Measurements from ENCODE around the gene CDCP2.
"Not testable (repeated sequence)": the region's sequence is repeated elsewhere in the genome, so short reads cannot be mapped to it uniquely, and the experiment has no call there.

The CDCP2 gene

DNA sequence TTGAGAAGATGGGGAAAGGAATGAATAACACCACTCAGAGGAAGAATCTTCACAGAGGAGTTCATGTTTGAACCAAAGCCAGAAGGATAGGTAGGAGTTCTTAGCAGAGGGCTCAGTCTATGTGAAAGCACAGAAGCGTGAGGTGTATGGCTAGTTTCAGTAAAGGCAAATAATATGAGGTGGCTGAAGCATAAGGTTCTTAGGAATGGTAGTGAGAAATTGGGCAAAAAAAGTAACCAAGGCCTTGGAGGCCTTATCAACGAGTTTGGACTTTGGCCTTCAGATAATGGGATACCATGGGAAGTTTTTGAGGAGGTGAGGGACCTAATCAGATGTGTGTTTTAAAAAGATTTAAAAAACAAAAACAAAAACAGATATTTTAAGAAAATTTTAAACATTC is 52.3 kb downstream of the CDCP2 start:
- TF ChIP-seq, protein P1, sequence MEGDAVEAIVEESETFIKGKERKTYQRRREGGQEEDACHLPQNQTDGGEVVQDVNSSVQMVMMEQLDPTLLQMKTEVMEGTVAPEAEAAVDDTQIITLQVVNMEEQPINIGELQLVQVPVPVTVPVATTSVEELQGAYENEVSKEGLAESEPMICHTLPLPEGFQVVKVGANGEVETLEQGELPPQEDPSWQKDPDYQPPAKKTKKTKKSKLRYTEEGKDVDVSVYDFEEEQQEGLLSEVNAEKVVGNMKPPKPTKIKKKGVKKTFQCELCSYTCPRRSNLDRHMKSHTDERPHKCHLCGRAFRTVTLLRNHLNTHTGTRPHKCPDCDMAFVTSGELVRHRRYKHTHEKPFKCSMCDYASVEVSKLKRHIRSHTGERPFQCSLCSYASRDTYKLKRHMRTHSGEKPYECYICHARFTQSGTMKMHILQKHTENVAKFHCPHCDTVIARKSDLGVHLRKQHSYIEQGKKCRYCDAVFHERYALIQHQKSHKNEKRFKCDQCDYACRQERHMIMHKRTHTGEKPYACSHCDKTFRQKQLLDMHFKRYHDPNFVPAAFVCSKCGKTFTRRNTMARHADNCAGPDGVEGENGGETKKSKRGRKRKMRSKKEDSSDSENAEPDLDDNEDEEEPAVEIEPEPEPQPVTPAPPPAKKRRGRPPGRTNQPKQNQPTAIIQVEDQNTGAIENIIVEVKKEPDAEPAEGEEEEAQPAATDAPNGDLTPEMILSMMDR (IDR thresholded peaks at IDR 0.05; ENCODE audit: extremely low read depth, insufficient read depth, missing control alignments) = no peak
- in situ Hi-C loops (cut with MboI; ENCODE audit: low pct_unique_long_range_greater_than_20kb, low sequenced_read_pairs, unreplicated experiment) = loop anchor here (25.0 kb wide), 1 partner anchor 387 kb away; no protein-coding TSS in a partner anchor
- DNase-seq (ENCODE audit: low spot score) = no peak

DNA sequence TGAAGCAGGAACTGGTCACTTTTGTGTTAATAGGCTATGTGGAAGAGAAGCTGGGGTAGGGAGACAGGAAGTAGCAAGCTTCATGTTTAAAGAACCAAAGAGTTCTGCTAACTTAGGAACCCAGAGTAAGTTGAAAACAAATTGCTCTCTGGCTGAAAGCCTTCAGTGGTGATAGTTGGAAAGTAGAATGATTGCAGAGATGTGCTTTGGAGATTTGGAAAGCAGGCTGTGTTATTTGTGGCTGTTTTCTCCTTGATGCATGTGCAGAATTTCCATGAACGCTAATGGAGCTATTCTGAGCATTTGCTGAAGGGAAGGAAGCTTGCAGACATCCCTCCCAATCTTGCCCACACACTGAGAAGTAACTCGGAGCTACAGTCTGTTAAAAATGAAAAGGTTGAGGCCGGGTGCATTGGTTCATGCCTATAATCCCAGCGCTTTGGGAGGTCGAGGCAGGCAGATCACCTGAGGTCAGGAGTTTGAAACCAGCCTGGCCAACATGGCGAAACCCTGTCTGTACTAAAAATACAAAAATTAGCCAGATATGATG is 53.7 kb downstream of the CDCP2 start:
- TF ChIP-seq, protein P1 (IDR thresholded peaks at IDR 0.05; ENCODE audit: extremely low read depth, insufficient read depth, missing control alignments) = no peak
- in situ Hi-C loops (cut with MboI; ENCODE audit: low pct_unique_long_range_greater_than_20kb, low sequenced_read_pairs, unreplicated experiment) = no loop called here
- DNase-seq (ENCODE audit: low spot score) = no peak

DNA sequence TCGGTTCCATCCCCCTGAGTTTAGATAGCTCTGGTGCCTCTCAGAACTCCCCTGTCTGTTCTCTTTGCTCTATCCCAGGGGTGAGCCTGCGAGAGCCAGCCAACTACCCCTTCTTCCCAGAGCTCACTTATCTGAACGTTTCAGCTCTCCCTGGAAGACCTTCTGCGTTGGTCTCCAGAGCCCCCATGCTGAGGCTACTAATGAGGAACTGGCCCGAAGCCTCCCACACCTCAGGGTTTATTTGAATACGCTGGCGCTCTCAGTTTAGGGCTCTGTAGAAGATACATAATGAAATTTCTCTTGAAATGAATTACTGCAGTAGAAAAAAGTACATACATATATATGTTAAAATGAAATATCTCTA is 55.9 kb downstream of the CDCP2 start:
- TF ChIP-seq, protein P1 (IDR thresholded peaks at IDR 0.05; ENCODE audit: extremely low read depth, insufficient read depth, missing control alignments) = no peak
- DNase-seq (ENCODE audit: low spot score) = no peak
- in situ Hi-C loops (cut with MboI; ENCODE audit: low pct_unique_long_range_greater_than_20kb, low sequenced_read_pairs, unreplicated experiment) = no loop called here

DNA sequence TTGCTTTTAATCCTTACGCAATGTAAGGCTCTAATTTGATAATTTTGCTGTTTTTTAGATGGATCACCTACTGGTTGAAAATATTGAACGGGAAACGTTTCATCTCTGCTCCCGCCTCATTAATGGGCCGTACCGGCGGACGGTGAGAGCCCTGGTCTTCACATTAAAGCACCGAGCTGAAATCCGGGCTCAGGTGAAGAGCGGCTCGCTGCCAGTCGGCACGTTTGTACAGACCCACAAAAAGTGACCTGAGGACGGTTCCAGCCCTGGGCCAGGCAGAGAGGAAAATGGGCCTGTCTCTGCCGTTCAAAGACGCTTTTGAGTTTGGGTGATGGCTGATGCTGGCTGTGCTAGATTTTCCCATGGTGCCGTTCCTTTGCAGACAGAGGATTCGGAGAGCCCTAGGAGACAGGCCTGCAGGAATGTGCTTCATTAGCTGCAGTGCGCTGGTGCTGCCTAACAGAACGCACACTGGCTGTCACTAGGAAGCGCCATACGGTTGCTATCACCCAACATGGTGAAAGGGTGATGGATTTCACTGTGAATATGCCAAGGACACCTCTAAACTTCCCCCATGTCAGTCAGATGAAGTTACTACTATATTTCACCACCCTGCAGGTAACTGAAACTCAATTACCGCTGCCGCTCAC is 56.4 kb downstream of the CDCP2 start:
- in situ Hi-C loops (cut with MboI; ENCODE audit: low pct_unique_long_range_greater_than_20kb, low sequenced_read_pairs, unreplicated experiment) = no loop called here
- no peak for DNase-seq (ENCODE audit: low spot score)

DNA sequence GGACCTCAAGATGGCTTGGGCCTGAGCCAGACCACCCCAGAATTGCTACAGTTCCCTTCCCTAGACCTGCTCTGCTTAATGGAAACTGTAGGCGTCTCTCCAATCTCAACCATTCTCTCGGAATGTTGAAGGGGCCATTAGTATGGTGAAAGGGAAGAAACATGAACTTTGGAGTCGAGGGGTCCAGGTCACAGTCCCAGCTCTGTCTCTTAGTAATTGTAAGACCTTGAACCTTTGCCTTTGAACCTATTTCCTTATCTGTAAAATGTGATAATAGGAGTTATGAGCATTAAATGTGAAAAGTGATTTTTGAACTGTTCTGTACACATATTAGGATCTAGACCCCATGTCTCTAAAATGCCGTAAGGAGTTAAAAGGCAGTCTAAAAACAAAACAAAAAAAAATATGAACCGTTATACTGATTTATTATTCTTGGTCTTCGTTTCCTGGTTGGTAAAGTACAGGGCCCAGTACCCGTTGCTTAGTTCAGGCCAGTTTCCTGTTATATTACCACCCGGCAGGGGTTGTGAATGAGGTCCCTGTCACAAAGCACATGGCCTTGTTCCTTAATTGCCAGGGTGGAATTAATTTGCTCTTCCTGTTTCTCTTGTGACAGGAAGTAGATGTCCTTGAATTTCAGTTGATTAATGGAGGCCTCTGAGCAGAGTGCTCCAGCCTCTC is 57.1 kb downstream of the CDCP2 start:
- no peak for DNase-seq (ENCODE audit: low spot score)
- TF ChIP-seq, protein P1 (IDR thresholded peaks at IDR 0.05; ENCODE audit: extremely low read depth, insufficient read depth, missing control alignments) = no peak
- in situ Hi-C loops (cut with MboI; ENCODE audit: low pct_unique_long_range_greater_than_20kb, low sequenced_read_pairs, unreplicated experiment) = no loop called here

More for the DNA sequence above, 56.4 kb downstream of the CDCP2 start:
- TF ChIP-seq, protein P1 (IDR thresholded peaks at IDR 0.05; ENCODE audit: extremely low read depth, insufficient read depth, missing control alignments) = no peak

DNA sequence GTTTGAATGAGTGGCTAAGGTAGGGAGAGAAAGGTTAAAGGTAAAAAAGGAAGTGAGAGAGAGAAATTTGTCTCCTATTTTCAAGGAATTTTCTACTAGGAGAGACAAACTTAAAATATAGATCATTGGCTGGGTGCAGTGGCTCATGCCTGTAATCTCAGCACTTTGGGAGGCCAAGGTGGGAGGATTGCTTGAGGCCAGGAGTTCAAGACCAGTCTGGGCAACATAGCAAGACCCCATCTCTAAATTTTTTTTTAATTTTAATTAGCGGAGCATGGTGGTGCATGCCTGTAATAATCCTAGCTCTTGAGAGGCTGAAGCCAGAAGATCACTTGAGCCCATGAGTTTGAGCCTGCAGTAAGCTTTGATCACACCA is 58.1 kb downstream of the CDCP2 start:
- DNase-seq (ENCODE audit: low spot score); in situ Hi-C loops (cut with MboI; ENCODE audit: low pct_unique_long_range_greater_than_20kb, low sequenced_read_pairs, unreplicated experiment): not testable (repeated sequence)
